Ascending aorta (tissue), 2 donors: Measurements from ENCODE around the gene TTLL5. TPM values are rescaled to one million over a fixed set of nuclear protein-coding genes. Genes with fewer than 3 reads are reported as not detected.

Source experiments
- DNase-seq, 2 donors: peaks; one replicate each; pipeline ENCODE4 v3.0.0-alpha.2; 2019; ENCODE audit warnings: low spot score in 2 of 2
- H3K27ac ChIP-seq, 2 donors: fragments of 200-600 bp; sonication (generic); one replicate each; pipeline ENCODE4 v1.5.1; 2016 to 2017; ENCODE audit warnings: mild to moderate bottlenecking in 1 of 2
- H3K27me3 ChIP-seq: fragments of 200-600 bp; sonication (generic); one replicate; pipeline ENCODE4 v1.5.1; 2017
- H3K36me3 ChIP-seq, 2 donors: fragments of 200-600 bp; sonication (generic); one replicate each; pipeline ENCODE4 v1.5.1; 2016
- H3K4me1 ChIP-seq, 2 donors: fragments of 200-600 bp; sonication (generic); one replicate each; pipeline ENCODE4 v1.5.1; 2016 to 2017; ENCODE audit warnings: mild to moderate bottlenecking in 1 of 2
- H3K4me3 ChIP-seq, 2 donors: fragments of 200-600 bp; sonication (generic); one replicate each; pipeline ENCODE4 v1.5.1; 2016 to 2017; ENCODE audit warnings: mild to moderate bottlenecking in 1 of 2
- H3K9me3 ChIP-seq, 2 donors: fragments of 200-600 bp; sonication (generic); one replicate each; pipeline ENCODE4 v1.5.1; 2016
- intact Hi-C: fragments of 100-400 bp; cut with DNase I; formaldehyde crosslinking; loops from one replicate; pipeline ENCODE4 v1.15.1; 2023
- total RNA-seq: library from RNA; depleted of rRNA; stranded (reverse); fragments of >200 nt; gene quantifications from one replicate; pipeline ENCODE4 v1.1.0, GENCODE V29; 2016
- TF ChIP-seq, protein P1 (sequence below), 3 experiments: fragments of 200-600 bp in 2 of 3; fragments of 450-650 bp in 1 of 3; sonication (generic) in 2 of 3; IDR thresholded peaks; one replicate each; pipeline ENCODE4 v1.5.1; 2016 to 2019; ENCODE audit warnings: antibody characterized with exemption in 3 of 3, mild to moderate bottlenecking in 1 of 3, moderate library complexity in 1 of 3

Gene TTLL5
- total RNA-seq, 1 donor from 2014 or later = 43.1 TPM

DNA sequence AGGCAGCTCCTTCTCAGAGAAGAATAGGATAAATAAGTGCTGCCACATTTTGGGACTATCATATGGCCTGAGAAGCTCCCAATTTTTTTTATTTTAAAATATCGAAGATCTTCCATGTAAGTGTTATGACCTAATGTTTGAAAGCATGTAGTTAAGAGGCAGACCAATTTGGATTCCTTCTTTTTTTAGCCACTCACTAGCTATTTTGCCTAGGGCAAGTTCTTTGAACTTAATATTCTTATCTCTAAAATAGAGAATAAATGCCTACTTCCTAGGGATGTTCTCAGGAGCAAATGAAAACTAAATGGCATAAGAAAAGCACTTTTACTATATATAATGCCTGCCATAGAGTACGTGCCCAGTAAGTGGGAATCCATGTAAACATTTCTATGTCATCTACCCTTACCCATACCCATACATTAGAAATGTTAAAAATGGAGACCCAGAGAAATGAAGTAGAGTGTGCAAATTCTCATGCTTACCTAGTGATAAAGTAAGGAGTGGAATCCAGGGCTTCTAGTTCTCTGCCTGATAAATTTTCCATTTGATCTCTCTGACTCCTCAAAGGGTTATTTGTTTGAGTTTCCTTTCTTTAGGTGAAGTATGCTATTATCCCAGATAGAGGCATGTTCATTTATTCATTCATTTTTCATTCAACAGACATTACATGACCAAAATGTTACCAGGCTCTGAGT lies 172.4 kb downstream of the TTLL5 start:
- no peaks in the 10 kb centered on the region for H3K27me3 ChIP-seq

DNA sequence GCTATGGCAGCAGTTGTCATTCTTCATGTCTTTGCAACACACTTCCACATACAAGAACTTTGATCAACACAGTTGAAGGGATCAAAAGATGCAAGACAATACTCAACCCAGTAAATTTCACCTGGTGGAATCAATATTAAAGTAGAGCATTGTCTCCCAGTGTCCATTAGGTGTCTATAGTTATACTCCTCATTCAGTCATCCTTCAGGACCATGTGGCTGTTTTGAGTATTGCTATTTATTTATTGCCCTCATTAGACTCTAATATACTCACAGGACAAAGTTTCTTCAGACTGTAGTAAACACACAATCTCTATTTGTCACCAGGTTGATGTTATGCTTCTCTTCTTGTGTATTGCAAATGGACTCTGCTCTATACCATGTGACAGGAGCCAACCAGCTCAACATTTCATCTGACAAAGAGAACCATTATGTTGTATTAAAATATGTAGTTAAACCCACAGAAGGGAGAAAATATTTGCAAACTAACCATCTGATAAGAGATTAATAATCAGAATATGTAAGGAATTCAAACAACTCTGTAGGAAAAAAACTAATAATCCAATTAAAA lies 174.2 kb downstream of the TTLL5 start:
- Histone ChIP-seq H3K27ac (no peak overlapping the region), H3K36me3 (peaks cover 0 to 3% of the 10 kb centered on the region in 2 donors), H3K4me3 (no peak overlapping the region), H3K27me3 (no peaks in the 10 kb centered on the region), H3K4me1 (peaks cover 8 to 16% of the 10 kb centered on the region in 2 donors), H3K9me3 (no peaks in the 10 kb centered on the region)
- TF ChIP-seq, protein P1, sequence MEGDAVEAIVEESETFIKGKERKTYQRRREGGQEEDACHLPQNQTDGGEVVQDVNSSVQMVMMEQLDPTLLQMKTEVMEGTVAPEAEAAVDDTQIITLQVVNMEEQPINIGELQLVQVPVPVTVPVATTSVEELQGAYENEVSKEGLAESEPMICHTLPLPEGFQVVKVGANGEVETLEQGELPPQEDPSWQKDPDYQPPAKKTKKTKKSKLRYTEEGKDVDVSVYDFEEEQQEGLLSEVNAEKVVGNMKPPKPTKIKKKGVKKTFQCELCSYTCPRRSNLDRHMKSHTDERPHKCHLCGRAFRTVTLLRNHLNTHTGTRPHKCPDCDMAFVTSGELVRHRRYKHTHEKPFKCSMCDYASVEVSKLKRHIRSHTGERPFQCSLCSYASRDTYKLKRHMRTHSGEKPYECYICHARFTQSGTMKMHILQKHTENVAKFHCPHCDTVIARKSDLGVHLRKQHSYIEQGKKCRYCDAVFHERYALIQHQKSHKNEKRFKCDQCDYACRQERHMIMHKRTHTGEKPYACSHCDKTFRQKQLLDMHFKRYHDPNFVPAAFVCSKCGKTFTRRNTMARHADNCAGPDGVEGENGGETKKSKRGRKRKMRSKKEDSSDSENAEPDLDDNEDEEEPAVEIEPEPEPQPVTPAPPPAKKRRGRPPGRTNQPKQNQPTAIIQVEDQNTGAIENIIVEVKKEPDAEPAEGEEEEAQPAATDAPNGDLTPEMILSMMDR (IDR thresholded peaks at IDR 0.05) = no peak
- DNase-seq = no peak
- intact Hi-C loops = no loop called here

More for the DNA sequence above, 172.4 kb downstream of the TTLL5 start:
- intact Hi-C loops = no loop called here
- DNase-seq = no peak
- H3K27ac ChIP-seq = peak overlapping the region; percentile 2 to 46
- TF ChIP-seq, protein P1 (IDR thresholded peaks at IDR 0.05) = no peak
- no peaks in the 10 kb centered on the region for H3K9me3 ChIP-seq
- H3K4me1 ChIP-seq = peaks cover 8 to 16% of the 10 kb centered on the region in 2 donors
- H3K4me3 ChIP-seq = no peak overlapping the region
- peaks cover 0 to 3% of the 10 kb centered on the region in 2 donors for H3K36me3 ChIP-seq

DNA sequence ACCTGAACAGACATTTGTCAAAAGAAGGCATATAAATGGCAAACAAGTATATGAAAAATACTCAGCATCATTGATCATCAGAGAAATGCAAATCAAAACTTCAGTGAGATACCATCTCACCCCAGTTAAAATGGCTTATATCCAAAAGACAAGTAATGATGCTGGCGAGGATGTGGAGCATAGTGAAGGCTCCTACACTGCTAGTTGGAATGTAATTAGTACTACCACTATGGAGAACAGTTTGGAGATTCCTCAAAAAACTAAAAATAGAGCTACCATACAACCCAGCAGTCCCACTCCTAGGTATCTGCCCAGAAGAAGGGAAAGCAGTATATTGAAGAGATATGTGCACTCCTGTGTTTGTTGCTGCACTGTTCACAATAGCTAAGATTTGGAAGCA lies 174.7 kb downstream of the TTLL5 start:
- TF ChIP-seq, protein P1 (IDR thresholded peaks at IDR 0.05) = no peak
- Histone ChIP-seq H3K9me3 (no peaks in the 10 kb centered on the region), H3K27me3 (no peaks in the 10 kb centered on the region), H3K4me3 (no peak overlapping the region), H3K36me3 (peaks cover 0 to 3% of the 10 kb centered on the region in 2 donors), H3K4me1 (peaks cover 8 to 16% of the 10 kb centered on the region in 2 donors), H3K27ac (no peak overlapping the region)
- intact Hi-C loops = no loop called here
- no peak for DNase-seq

DNA sequence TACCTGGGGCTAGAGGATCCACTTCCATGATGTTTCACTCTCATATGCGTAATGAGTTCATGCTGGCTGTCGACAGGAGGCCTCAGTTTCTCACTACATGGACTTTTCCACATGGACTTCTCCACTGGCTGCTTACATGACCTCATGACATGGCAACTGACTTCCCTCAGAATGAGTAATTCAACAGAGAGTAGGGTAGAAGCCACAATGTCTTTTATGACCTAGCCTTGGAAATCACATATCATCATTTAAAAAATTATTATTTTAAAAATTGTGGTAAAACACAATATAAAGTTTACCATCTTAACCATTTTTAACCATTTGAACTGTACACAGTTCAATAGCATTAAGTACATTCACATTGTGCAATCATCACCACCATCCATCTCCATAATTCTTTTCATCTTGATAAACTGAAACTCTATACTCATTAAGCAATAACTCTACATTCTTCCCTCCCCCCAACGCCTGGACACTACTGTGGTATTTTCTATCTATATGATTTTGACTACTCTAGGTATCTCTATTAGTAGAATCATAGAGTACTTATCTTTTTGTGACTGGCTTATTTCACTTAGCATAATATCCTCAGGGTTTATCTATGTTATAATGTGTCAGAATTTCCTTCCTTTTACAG lies 176.2 kb downstream of the TTLL5 start:
- intact Hi-C loops = no loop called here
- TF ChIP-seq, protein P1 (IDR thresholded peaks at IDR 0.05) = no peak
- no peak for DNase-seq
- H3K4me3 ChIP-seq = no peak overlapping the region
- H3K27ac ChIP-seq = no peak overlapping the region
- H3K36me3 ChIP-seq = peaks cover 0 to 3% of the 10 kb centered on the region in 2 donors
- H3K27me3 ChIP-seq = no peaks in the 10 kb centered on the region
- no peaks in the 10 kb centered on the region for H3K9me3 ChIP-seq
- H3K4me1 ChIP-seq = peaks cover 4 to 7% of the 10 kb centered on the region in 2 donors

DNA sequence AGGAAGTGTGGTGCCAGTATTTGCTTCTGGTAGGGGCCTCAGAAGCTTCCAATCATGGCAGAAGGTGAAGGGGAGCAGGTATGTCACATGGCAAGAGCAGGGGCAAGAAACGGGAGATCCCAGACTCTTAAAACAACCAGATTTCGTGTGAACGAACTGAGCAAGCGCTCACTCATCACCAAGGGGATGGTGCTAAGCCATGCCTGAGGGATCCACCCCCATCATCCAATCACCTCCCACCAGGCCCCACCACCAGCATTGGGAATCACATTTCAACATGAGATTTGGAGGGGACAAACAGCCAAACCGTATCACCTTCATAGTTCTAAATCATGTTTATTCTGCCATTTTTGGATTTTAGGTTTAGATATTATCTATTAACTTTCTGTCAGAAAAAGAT lies 179.9 kb downstream of the TTLL5 start:
- TF ChIP-seq, protein P1 (IDR thresholded peaks at IDR 0.05) = no peak
- Histone ChIP-seq H3K27me3 (no peaks in the 10 kb centered on the region), H3K4me3 (no peak overlapping the region), H3K4me1 (no peaks in the 10 kb centered on the region), H3K27ac (no peak overlapping the region), H3K9me3 (no peaks in the 10 kb centered on the region), H3K36me3 (peaks cover 0 to 3% of the 10 kb centered on the region in 2 donors)
- DNase-seq = no peak
- intact Hi-C loops = no loop called here
